Activated effector memory CD4-positive, alpha-beta T cell treated with anti-CD3 and anti-CD28 coated beads, Interleukin-2, amount 50 U/mL, for 16 hours (primary cell): Measurements from ENCODE around the gene RIBC1.
"Not testable (repeated sequence)": the region's sequence is repeated elsewhere in the genome, so short reads cannot be mapped to it uniquely, and the experiment has no call there.

Source experiments
- DNase-seq: peaks from one replicate; pipeline ENCODE4 v3.0.0-alpha.2; 2020

RIBC1 gene

GRCh38 chrX:53437206-53437605 lies 14.5 kb downstream of the RIBC1 start:
- no peak for DNase-seq

- DNase-seq, result no peak
These were observed 15.6 kb downstream of the RIBC1 start for GRCh38 chrX:53438174-53438831.

GRCh38 chrX:53438832-53439230 lies 16.2 kb downstream of the RIBC1 start:
- DNase-seq, result no peak

GRCh38 chrX:53440101-53440500 lies 17.4 kb downstream of the RIBC1 start:
- no peak for DNase-seq

GRCh38 chrX:53440621-53441517 lies 18.2 kb downstream of the RIBC1 start:
- DNase-seq, result peak; percentile 69

- peak; percentile 91 for DNase-seq
These were observed 19.1 kb downstream of the RIBC1 start for GRCh38 chrX:53441531-53442321.

GRCh38 chrX:53442322-53442631 lies 19.6 kb downstream of the RIBC1 start:
- DNase-seq, result no peak

GRCh38 chrX:53445977-53446376 lies 23.3 kb downstream of the RIBC1 start:
- DNase-seq, result peak; percentile 78

GRCh38 chrX:53447441-53447840 lies 24.8 kb downstream of the RIBC1 start:
- DNase-seq, result no peak

- DNase-seq, result no peak
These were observed 27.0 kb downstream of the RIBC1 start for GRCh38 chrX:53449632-53450031.

- no peak for DNase-seq
These were observed 30.1 kb downstream of the RIBC1 start for GRCh38 chrX:53452812-53453211.

GRCh38 chrX:53456254-53456653 lies 33.6 kb downstream of the RIBC1 start:
- no peak for DNase-seq

- DNase-seq, result no peak
These were observed 35.4 kb downstream of the RIBC1 start for GRCh38 chrX:53458082-53458481.

- not testable (repeated sequence) for DNase-seq
These were observed 46.0 kb downstream of the RIBC1 start for GRCh38 chrX:53468659-53469058.

GRCh38 chrX:53471346-53471745 lies 48.7 kb downstream of the RIBC1 start:
- DNase-seq, result no peak

- no peak for DNase-seq
These were observed 52.0 kb downstream of the RIBC1 start for GRCh38 chrX:53474707-53475106.

GRCh38 chrX:53476371-53476770 lies 53.7 kb downstream of the RIBC1 start:
- no peak for DNase-seq

- DNase-seq, result no peak
These were observed 56.6 kb downstream of the RIBC1 start for GRCh38 chrX:53479301-53479700.
